Measurements from ENCODE around the gene NRDC. TPM values are rescaled to one million over a fixed set of nuclear protein-coding genes. Genes with fewer than 3 reads are reported as not detected.

Gene NRDC
- total RNA-seq, 1 experiment from 2014 or later: 147 TPM

DNA sequence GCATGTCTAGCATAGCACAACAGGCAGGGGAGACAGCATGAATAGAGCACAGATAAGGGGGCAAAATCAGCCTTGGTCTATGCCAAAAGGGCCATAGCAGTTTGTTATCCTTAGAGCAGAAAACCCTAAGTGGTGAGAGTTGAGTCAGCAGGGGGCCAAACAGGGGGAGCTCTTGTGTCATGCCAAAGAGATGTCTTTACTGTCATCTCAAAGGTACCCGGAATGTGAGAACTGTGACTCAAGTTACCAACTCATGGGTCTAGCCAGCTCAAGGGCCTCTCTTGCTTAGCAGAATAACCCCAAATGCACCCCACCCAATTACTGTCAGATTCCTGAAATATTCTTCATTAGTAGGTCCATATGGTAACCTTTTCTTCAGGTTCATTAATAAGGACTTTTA, 45.9 kb upstream of the NRDC start:
- Histone ChIP-seq H3K9ac (ENCODE audit: extremely low read depth, insufficient read length, low read length) (no peak overlapping the region), H2BK120ac (ENCODE audit: low read depth, low read length, poor library complexity, severe bottlenecking) (no peak overlapping the region), H2AFZ (ENCODE audit: low read length) (no peak overlapping the region), H3K79me1 (ENCODE audit: insufficient read depth, low read depth, low read length, poor library complexity, severe bottlenecking) (no peaks in the 10 kb centered on the region), H4K20me1 (ENCODE audit: control insufficient read depth, insufficient read depth, insufficient read length) (no peaks in the 10 kb centered on the region), H2BK5ac (ENCODE audit: insufficient read length, low read length) (no peak overlapping the region), H3K23ac (ENCODE audit: insufficient read length, low read depth, low read length) (no peak overlapping the region), H4K5ac (ENCODE audit: insufficient read length, low read depth, low read length) (no peak overlapping the region), H3K9me3 (ENCODE audit: control insufficient read depth, low read depth, low read length) (no peaks in the 10 kb centered on the region), H3T11ph (ENCODE audit: low read length) (no peak overlapping the region), H3K79me2 (ENCODE audit: insufficient read depth, low read length) (no peaks in the 10 kb centered on the region), H3K4me1 (ENCODE audit: insufficient read depth, low read length) (no peaks in the 10 kb centered on the region), H3K27me3 (ENCODE audit: insufficient read depth, low read length) (no peaks in the 10 kb centered on the region), H2BK12ac (ENCODE audit: insufficient read length, low read depth, low read length) (no peak overlapping the region), H2BK15ac (ENCODE audit: low read depth, low read length) (no peak overlapping the region), H2BK20ac (ENCODE audit: low read depth, low read length, poor library complexity, severe bottlenecking) (no peak overlapping the region), H3K56ac (ENCODE audit: insufficient read length, low read depth, low read length) (no peak overlapping the region), H3K27ac (ENCODE audit: insufficient read length, low read depth, low read length) (no peak overlapping the region), H4K8ac (replicated peaks; ENCODE audit: insufficient read length, low read depth, low read length) (no peak overlapping the region), H3K4me2 (ENCODE audit: insufficient read depth, insufficient read length, low read length) (no peak overlapping the region), H3K18ac (ENCODE audit: insufficient read length, low read depth, low read length) (no peak overlapping the region), H3K14ac (ENCODE audit: insufficient read depth, low read length) (no peak overlapping the region), H3K4ac (ENCODE audit: low read depth, low read length) (no peak overlapping the region), H3K23me2 (ENCODE audit: insufficient read length, low read depth, low read length, poor library complexity, severe bottlenecking) (no peaks in the 10 kb centered on the region), H4K91ac (ENCODE audit: insufficient read length, low read depth, low read length) (no peak overlapping the region), H2AK5ac (ENCODE audit: insufficient read length, low read length) (no peak overlapping the region)
- no peak overlapping the region for H3K27ac Mint-ChIP-seq
- peaks cover 4 to 15% (median 5%) of the 10 kb centered on the region in 3 experiments; a peak in 6 of 7 replicates for H3K36me3 Mint-ChIP-seq (ENCODE audit: insufficient read depth in 1 of 3, low read depth in 3 of 3)
- H3K27me3 Mint-ChIP-seq (ENCODE audit: low read depth): no peaks in the 10 kb centered on the region
- H3K9me3 Mint-ChIP-seq: no peaks in the 10 kb centered on the region
- TF ChIP-seq, protein P1, sequence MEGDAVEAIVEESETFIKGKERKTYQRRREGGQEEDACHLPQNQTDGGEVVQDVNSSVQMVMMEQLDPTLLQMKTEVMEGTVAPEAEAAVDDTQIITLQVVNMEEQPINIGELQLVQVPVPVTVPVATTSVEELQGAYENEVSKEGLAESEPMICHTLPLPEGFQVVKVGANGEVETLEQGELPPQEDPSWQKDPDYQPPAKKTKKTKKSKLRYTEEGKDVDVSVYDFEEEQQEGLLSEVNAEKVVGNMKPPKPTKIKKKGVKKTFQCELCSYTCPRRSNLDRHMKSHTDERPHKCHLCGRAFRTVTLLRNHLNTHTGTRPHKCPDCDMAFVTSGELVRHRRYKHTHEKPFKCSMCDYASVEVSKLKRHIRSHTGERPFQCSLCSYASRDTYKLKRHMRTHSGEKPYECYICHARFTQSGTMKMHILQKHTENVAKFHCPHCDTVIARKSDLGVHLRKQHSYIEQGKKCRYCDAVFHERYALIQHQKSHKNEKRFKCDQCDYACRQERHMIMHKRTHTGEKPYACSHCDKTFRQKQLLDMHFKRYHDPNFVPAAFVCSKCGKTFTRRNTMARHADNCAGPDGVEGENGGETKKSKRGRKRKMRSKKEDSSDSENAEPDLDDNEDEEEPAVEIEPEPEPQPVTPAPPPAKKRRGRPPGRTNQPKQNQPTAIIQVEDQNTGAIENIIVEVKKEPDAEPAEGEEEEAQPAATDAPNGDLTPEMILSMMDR (conservative IDR thresholded peaks at IDR 0.05): no peak
- H3K4me1 Mint-ChIP-seq: peaks cover 5 to 13% of the 10 kb centered on the region in 2 experiments
- H3K4me3 Mint-ChIP-seq: no peak overlapping the region
- DNase-seq: no peak
- WGBS (ENCODE audit: extremely low coverage, insufficient read length, low lambda C conversion rate): no CpG with 5 or more reads among the region's 1 CpG

Data from H9 (cell line).